CD14-positive monocyte (primary cell): ENCODE data around the gene WNT8B. TPM values are rescaled to one million over a fixed set of nuclear protein-coding genes. Genes with fewer than 3 reads are reported as not detected.
A peak's percentile ranks its signal among the peaks of the same experiment; 100 is the strongest.

Experiments used
- DNase-seq, 3 donors: peaks; one replicate each; pipeline ENCODE4 v3.0.0-alpha.2; 2011 to 2022
- H2AFZ ChIP-seq: 2 replicates; pipeline ENCODE4 v1.6.0; 2012; ENCODE audit warnings: mild to moderate bottlenecking, low read depth, low read length, inconsistent platforms; ENCODE audit not compliant: insufficient read depth, poor library complexity, severe bottlenecking
- H3K27ac ChIP-seq, 2 donors: 1 replicate in 1 of 2; 2 replicates in 1 of 2; pipeline ENCODE4 v1.5.1; 2012 to 2013; ENCODE audit warnings: low read length in 2 of 2, control low read depth in 1 of 2, inconsistent platforms in 1 of 2, low read depth in 1 of 2, mild to moderate bottlenecking in 1 of 2
- H3K27me3 ChIP-seq, 2 donors: one replicate each; pipeline versions ENCODE4 v1.6.0 to v1.6.1; 2011 to 2013; ENCODE audit warnings: low read length in 2 of 2; ENCODE audit not compliant: control insufficient read depth in 2 of 2, insufficient read depth in 2 of 2
- H3K36me3 ChIP-seq, 2 donors: replicated peaks in 1 of 2; 1 replicate in 1 of 2; 2 replicates in 1 of 2; pipeline versions ENCODE4 v1.5.1 to v1.6.1; 2012 to 2013; ENCODE audit warnings: low read length in 2 of 2, control low read depth in 1 of 2, inconsistent platforms in 1 of 2, mild to moderate bottlenecking in 1 of 2; ENCODE audit not compliant: insufficient read depth in 2 of 2, control insufficient read depth in 1 of 2
- H3K4me1 ChIP-seq, 2 donors: 1 replicate in 1 of 2; 2 replicates in 1 of 2; pipeline versions ENCODE4 v1.5.1 to v1.6.1; 2012 to 2013; ENCODE audit warnings: low read length in 2 of 2, control low read depth in 1 of 2, inconsistent platforms in 1 of 2, mild to moderate bottlenecking in 1 of 2, moderate library complexity in 1 of 2; ENCODE audit not compliant: insufficient read depth in 2 of 2, control insufficient read depth in 1 of 2
- H3K4me2 ChIP-seq: replicated peaks from 2 replicates; pipeline ENCODE3; 2012; ENCODE audit warnings: low read length, moderate library complexity, mild to moderate bottlenecking; ENCODE audit not compliant: poor library complexity, severe bottlenecking; ENCODE audit errors: extremely low read depth
- H3K4me3 ChIP-seq, 3 experiments: fragments of 200-600 bp in 1 of 3; sonication (generic) in 1 of 3; replicated peaks in 1 of 3; 1 replicate in 2 of 3; 2 replicates in 1 of 3; pipeline ENCODE4 v1.5.1; 2011 to 2013; ENCODE audit warnings: low read length in 3 of 3, mild to moderate bottlenecking in 3 of 3, control low read depth in 2 of 3, low read depth in 2 of 3, inconsistent platforms in 1 of 3, moderate library complexity in 1 of 3
- H3K79me2 ChIP-seq: 2 replicates; pipeline ENCODE4 v1.6.0; 2012; ENCODE audit warnings: mild to moderate bottlenecking, control low read depth, inconsistent platforms, low read length, moderate library complexity; ENCODE audit not compliant: insufficient read depth
- H3K9ac ChIP-seq: 2 replicates; pipeline ENCODE4 v1.6.0; 2017; ENCODE audit warnings: low read length, mild to moderate bottlenecking; ENCODE audit not compliant: insufficient read depth, poor library complexity, severe bottlenecking
- H3K9me3 ChIP-seq, 2 donors: replicated peaks in 1 of 2; 1 replicate in 1 of 2; 2 replicates in 1 of 2; pipeline versions ENCODE4 v1.5.1 to v1.6.1; 2012 to 2013; ENCODE audit warnings: low read length in 2 of 2, control low read depth in 1 of 2; ENCODE audit not compliant: control insufficient read depth in 1 of 2, insufficient read depth in 1 of 2
- H4K20me1 ChIP-seq: 2 replicates; pipeline ENCODE4 v1.6.0; 2012; ENCODE audit warnings: mild to moderate bottlenecking, low read length, control low read depth, moderate library complexity; ENCODE audit not compliant: insufficient read depth
- H3K27ac Mint-ChIP-seq, 7 donors: one replicate each; pipeline ENCODE4 v1.8.0; 2020; ENCODE audit warnings: mild to moderate bottlenecking in 7 of 7, mixed read lengths in 7 of 7, moderate library complexity in 6 of 7, inconsistent platforms in 2 of 7
- H3K27me3 Mint-ChIP-seq, 3 donors: one replicate each; pipeline ENCODE4 v1.8.0; 2021 to 2022; ENCODE audit warnings: low read depth in 3 of 3, mild to moderate bottlenecking in 3 of 3, mixed read lengths in 3 of 3, moderate library complexity in 3 of 3, inconsistent platforms in 1 of 3
- H3K36me3 Mint-ChIP-seq, 2 donors: one replicate each; pipeline ENCODE4 v1.8.0; 2020; ENCODE audit warnings: mixed read lengths in 2 of 2, inconsistent platforms in 1 of 2, mild to moderate bottlenecking in 1 of 2
- H3K4me1 Mint-ChIP-seq: one replicate; pipeline ENCODE4 v1.8.0; 2020; ENCODE audit warnings: mild to moderate bottlenecking, mixed read lengths
- H3K4me3 Mint-ChIP-seq, 2 donors: one replicate each; pipeline ENCODE4 v1.8.0; 2020; ENCODE audit warnings: mild to moderate bottlenecking in 2 of 2, mixed read lengths in 2 of 2, moderate library complexity in 1 of 2
- H3K9me3 Mint-ChIP-seq, 7 donors: one replicate each; pipeline ENCODE4 v1.8.0; 2020 to 2022; ENCODE audit warnings: mixed read lengths in 7 of 7, mild to moderate bottlenecking in 6 of 7, moderate library complexity in 6 of 7, inconsistent platforms in 2 of 7
- CTCF ChIP-seq: fragments of 200-600 bp; IDR thresholded peaks from one replicate; pipeline ENCODE4 v1.8.0; 2022; ENCODE audit warnings: antibody characterized with exemption, mild to moderate bottlenecking
- WGBS: methylation state at CpG from one replicate; pipeline ENCODE4 v1.1.5; 2013; ENCODE audit warnings: missing lambda C conversion rate; ENCODE audit not compliant: insufficient coverage; 5-methylcytosine and 5-hydroxymethylcytosine counted together
- intact Hi-C, 2 donors: fragments of 100-400 bp; cut with micrococcal nuclease; formaldehyde crosslinking; loops; one replicate each; pipeline versions ENCODE4 v1.15.0 to v1.15.1; 2023
- polyA plus RNA-seq, 3 donors: library from polyadenylated mRNA; depleted of rRNA in 1 of 3; unstranded in 2 of 3; stranded (reverse) in 1 of 3; fragments of 300-500 nt in 2 of 3; fragments of >200 nt in 1 of 3; fragmentation: Illumina TruSeq in 2 of 3; gene quantifications; 1 replicate in 2 of 3; 2 replicates in 1 of 3; pipeline ENCODE4 v1.2.3, GENCODE V29; 2012 to 2021

WNT8B gene
- polyA plus RNA-seq, 3 donors = not detected

DNA sequence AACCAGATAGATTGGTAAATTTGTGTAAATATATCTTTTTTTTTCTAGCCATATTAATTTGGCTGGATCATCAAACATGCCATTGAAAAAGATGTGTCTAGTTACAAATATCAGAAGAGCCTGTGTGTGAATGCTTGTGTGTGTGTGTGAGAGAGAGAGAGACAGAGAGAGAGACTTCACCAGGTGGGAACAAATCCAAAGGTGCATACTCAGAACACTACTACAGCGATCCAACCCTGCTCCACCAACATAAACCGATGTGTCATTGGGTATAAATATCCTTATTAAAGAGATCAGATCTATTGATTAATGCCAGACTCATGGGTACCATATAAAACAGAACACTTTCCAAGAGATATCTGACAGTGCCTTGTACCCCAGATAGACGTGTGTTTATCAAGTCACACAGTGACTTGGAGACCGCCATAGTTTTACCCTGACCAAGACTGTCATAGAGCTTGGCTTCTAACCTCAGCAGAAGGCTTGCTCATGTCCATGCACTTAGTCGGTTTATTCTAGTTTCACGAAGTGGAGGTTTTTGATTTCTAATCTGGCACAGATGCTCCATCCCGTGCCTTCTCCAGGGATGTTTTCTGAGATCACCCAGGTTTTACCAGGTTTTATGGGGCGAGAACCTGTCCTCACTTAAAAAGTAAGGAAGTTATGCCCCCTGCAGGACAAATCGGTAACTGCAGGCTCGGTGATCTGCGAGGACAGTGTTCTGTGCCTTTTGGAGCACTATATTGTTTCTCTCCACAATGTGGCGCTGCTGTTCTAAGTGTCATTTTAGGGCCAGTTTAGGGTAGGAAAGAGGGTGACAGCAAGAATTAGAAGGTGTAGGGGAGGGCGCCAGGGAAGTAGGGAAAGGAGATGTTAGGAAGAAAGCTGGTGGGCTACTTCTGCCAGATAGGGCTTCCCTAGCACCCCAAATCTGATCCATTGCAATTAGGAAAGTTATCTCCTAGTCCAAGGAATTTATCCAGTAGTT is 29.3 kb upstream of the WNT8B start:
- no peaks in the 10 kb centered on the region for H3K36me3 ChIP-seq
- H3K4me1 ChIP-seq = no peaks in the 10 kb centered on the region
- TF ChIP-seq CTCF = peak; percentile 98
- no peak overlapping the region for H2AFZ ChIP-seq
- no peaks in the 10 kb centered on the region for H3K27me3 ChIP-seq
- Mint-ChIP-seq H3K4me1 (no peaks in the 10 kb centered on the region), H3K27me3 (peaks cover 3 to 7% (median 4%) of the 10 kb centered on the region in 3 donors), H3K36me3 (no peaks in the 10 kb centered on the region), H3K4me3 (no peak overlapping the region), H3K27ac (no peak overlapping the region), H3K9me3 (peaks cover 0 to 2% (median 0%) of the 10 kb centered on the region in 7 donors)
- DNase-seq = peak; percentile 84 to 87 (median 85)
- H3K4me3 ChIP-seq = no peak overlapping the region
- no peaks in the 10 kb centered on the region for H3K9me3 ChIP-seq
- H4K20me1 ChIP-seq = no peaks in the 10 kb centered on the region
- intact Hi-C loops = loop anchor here (1.0 to 10.0 kb wide), 3 partner anchors 94 to 129 kb away; no protein-coding TSS in a partner anchor
- no peak overlapping the region for H3K27ac ChIP-seq
- no peaks in the 10 kb centered on the region for H3K79me2 ChIP-seq
- H3K4me2 ChIP-seq = no peak overlapping the region
- H3K9ac ChIP-seq = no peak overlapping the region
- WGBS = 23% methylated on average over 7 of the region's 13 CpGs

GRCh38 chr10:100436255-100436654 is 26.6 kb upstream of the WNT8B start:
- H3K27me3 Mint-ChIP-seq = peaks cover 0 to 12% (median 1%) of the 10 kb centered on the region in 3 donors
- no peaks in the 10 kb centered on the region for H3K4me1 Mint-ChIP-seq
- H4K20me1 ChIP-seq = no peaks in the 10 kb centered on the region
- no peak overlapping the region for H3K4me3 ChIP-seq
- H3K36me3 ChIP-seq = no peaks in the 10 kb centered on the region
- no peak overlapping the region for H3K27ac Mint-ChIP-seq
- no peaks in the 10 kb centered on the region for H3K9me3 Mint-ChIP-seq
- intact Hi-C loops = loop anchor here (5.0 to 10.0 kb wide), 2 partner anchors 86 to 131 kb away; no protein-coding TSS in a partner anchor
- TF ChIP-seq CTCF = no peak
- DNase-seq = no peak
- H3K9ac ChIP-seq = no peak overlapping the region
- no peaks in the 10 kb centered on the region for H3K36me3 Mint-ChIP-seq
- no peaks in the 10 kb centered on the region for H3K27me3 ChIP-seq
- no peak overlapping the region for H3K27ac ChIP-seq
- no peak overlapping the region for H3K4me3 Mint-ChIP-seq
- H3K79me2 ChIP-seq = no peaks in the 10 kb centered on the region
- WGBS = 100% methylated on average over 1 of the region's 3 CpGs
- H3K9me3 ChIP-seq = no peaks in the 10 kb centered on the region
- H2AFZ ChIP-seq = no peak overlapping the region
- H3K4me1 ChIP-seq = no peaks in the 10 kb centered on the region
- no peak overlapping the region for H3K4me2 ChIP-seq
